SK-N-SH (cell line): ENCODE results near the gene GALNT14.

Experiments
- CHD2 ChIP-seq: fragments of 150-350 bp; IDR thresholded peaks from 2 replicates; pipeline ENCODE4 v1.6.1; 2018; ENCODE audit warnings: low read length; ENCODE audit not compliant: partially characterized antibody
- CTCF ChIP-seq: fragments of 200-600 bp; sonication (generic); IDR thresholded peaks from 2 replicates; pipeline ENCODE4 v1.6.1; 2017; ENCODE audit warnings: antibody characterized with exemption, mild to moderate bottlenecking, moderate library complexity
- EZH2phosphoT487 ChIP-seq: fragments of 200-600 bp; sonication (generic); IDR thresholded peaks from 2 replicates; pipeline ENCODE4 v1.6.1; 2017; ENCODE audit warnings: low read depth, mixed run types, mild to moderate bottlenecking, antibody characterized with exemption, moderate library complexity, borderline replicate concordance
- FOXJ3 ChIP-seq: sonication (generic); formaldehyde crosslinking; IDR thresholded peaks from 2 replicates; pipeline ENCODE4 v1.5.1; 2020; ENCODE audit warnings: mild to moderate bottlenecking, missing genetic modification reagents
- MAX ChIP-seq: IDR thresholded peaks from 2 replicates; pipeline ENCODE4 v1.4.0; 2012; ENCODE audit warnings: low read depth
- POLR2AphosphoS5 ChIP-seq: IDR thresholded peaks from 2 replicates; pipeline ENCODE4 v1.6.1; 2012; ENCODE audit warnings: low read depth, low read length
- REST ChIP-seq: IDR thresholded peaks from 2 replicates; pipeline ENCODE4 v1.6.1; 2012; ENCODE audit warnings: mild to moderate bottlenecking, low read depth, low read length, moderate library complexity
- RFX5 ChIP-seq: IDR thresholded peaks from 2 replicates; pipeline ENCODE4 v1.6.1; 2012; ENCODE audit warnings: mild to moderate bottlenecking, improper control_type of control experiment, low read length
- SIN3A ChIP-seq: IDR thresholded peaks from 2 replicates; pipeline ENCODE4 v1.6.1; 2012; ENCODE audit warnings: low read depth, mild to moderate bottlenecking, low read length, moderate library complexity, borderline replicate concordance

- TF ChIP-seq SIN3A (no peak), MAX (no peak), REST (no peak), FOXJ3 (0 out of 2 replicates have a peak, but pooled peaks have one; percentile 69), CTCF (no peak), CHD2 (peak; percentile 69), RFX5 (no peak), EZH2phosphoT487 (no peak), POLR2AphosphoS5 (no peak)
Observed at GRCh38 chr2:30985493-30986230, 152.6 kb downstream of the GALNT14 start.
